GM12878 (cell line): ENCODE data around the gene PTPN22. TPM values are rescaled to one million over a fixed set of nuclear protein-coding genes. Genes with fewer than 3 reads are reported as not detected.

ENCODE experiments used
- BACH1 ChIP-seq: fragments of 450-650 bp; IDR thresholded peaks from 2 replicates; pipeline ENCODE4 v1.6.1; 2017; ENCODE audit warnings: mild to moderate bottlenecking, borderline replicate concordance
- BCLAF1 ChIP-seq: fragments of 450-650 bp; IDR thresholded peaks from 2 replicates; pipeline ENCODE4 v1.6.1; 2017; ENCODE audit warnings: antibody characterized with exemption, mild to moderate bottlenecking, moderate library complexity
- CBX5 ChIP-seq: sonication (generic); IDR thresholded peaks from 2 replicates; pipeline ENCODE4 v1.6.1; 2016; ENCODE audit warnings: low read depth, moderate library complexity, mild to moderate bottlenecking, inconsistent platforms
- GATAD2B ChIP-seq: fragments of 450-650 bp; conservative IDR thresholded peaks from 2 replicates; pipeline ENCODE4 v1.6.1; 2017; ENCODE audit warnings: low read depth, mild to moderate bottlenecking, moderate library complexity
- HDAC2 ChIP-seq: fragments of 200-600 bp; sonication (generic); IDR thresholded peaks from 2 replicates; pipeline ENCODE4 v1.6.1; 2017
- NFYB ChIP-seq: IDR thresholded peaks from 2 replicates; pipeline ENCODE4 v1.6.1; 2011; ENCODE audit warnings: low read depth, mild to moderate bottlenecking, low read length, improper control_type of control experiment, moderate library complexity; ENCODE audit not compliant: insufficient read depth
- ZBTB33 ChIP-seq: fragments of 450-650 bp; IDR thresholded peaks from 2 replicates; pipeline ENCODE4 v1.6.1; 2017; ENCODE audit warnings: mild to moderate bottlenecking
- polyA plus RNA-seq, 11 experiments: library from polyadenylated mRNA; depleted of rRNA in 4 of 11; unstranded in 6 of 11; stranded (reverse) in 5 of 11; fragments of >200 nt; fragmentation: Nextera tagmentation in 4 of 11; fragmentation: Illumina TruSeq in 1 of 11; extraction: Ambion mirVana in 4 of 11; extraction: Trizol in 1 of 11; gene quantifications; 1 replicate in 1 of 11; 2 replicates in 10 of 11; pipeline versions ENCODE4 v1.2.1 to v1.2.3, GENCODE V29; 2011 to 2016; ENCODE audit warnings: inconsistent platforms in 2 of 11, missing spikeins in 2 of 11, low read depth in 1 of 11
- total RNA-seq, 4 experiments: library from RNA; depleted of rRNA in 3 of 4; stranded (reverse); fragments of >200 nt in 3 of 4; fragmentation: Illumina TruSeq in 1 of 4; extraction: Trizol in 1 of 4; gene quantifications; 2 replicates each; pipeline versions ENCODE4 v1.2.1 to v1.2.3, GENCODE V29; 2013 to 2021

Gene PTPN22
- total and polyA plus RNA-seq, 10 of the 15 experiments (the other 5 are each of a cell fraction or from before 2014, with no cell fraction given), result 22.8 to 65.1 (median 44.9) TPM

DNA sequence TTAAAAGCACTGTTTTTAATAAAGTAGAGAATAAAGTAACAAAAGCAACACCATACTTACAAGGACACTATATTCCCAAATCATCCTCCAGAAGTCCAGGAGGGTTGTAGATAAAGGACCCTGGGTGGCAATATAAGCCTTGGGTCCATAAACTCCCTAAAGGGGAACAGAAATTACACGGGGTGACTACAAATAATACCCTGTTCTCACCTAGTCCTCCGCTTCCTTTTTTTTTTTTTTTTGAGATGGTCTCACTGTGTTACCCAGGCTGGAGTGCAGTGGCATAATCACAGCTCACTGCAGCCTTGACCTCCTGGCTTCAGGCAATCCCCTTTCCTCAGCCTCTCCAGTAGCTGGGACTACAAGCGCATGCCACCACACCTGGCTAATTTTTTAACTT lies 13.1 kb downstream of the PTPN22 start (continued):
- TF ChIP-seq GATAD2B, result 0 out of 2 replicates have a peak, but pooled peaks have one; percentile 36
- no peak for TF ChIP-seq NFYB
- TF ChIP-seq CBX5, result no peak
- TF ChIP-seq HDAC2, result no peak
- no peak for TF ChIP-seq BACH1
- TF ChIP-seq BCLAF1, result no peak
- TF ChIP-seq ZBTB33, result no peak
